ENCODE results near the gene MKNK2. TPM values are rescaled to one million over a fixed set of nuclear protein-coding genes. Genes with fewer than 3 reads are reported as not detected.
"Not testable (repeated sequence)": the region's sequence is repeated elsewhere in the genome, so short reads cannot be mapped to it uniquely, and the experiment has no call there.

Gene MKNK2
- total RNA-seq, 2 donors from 2014 or later, result 90.3 to 107 TPM

DNA sequence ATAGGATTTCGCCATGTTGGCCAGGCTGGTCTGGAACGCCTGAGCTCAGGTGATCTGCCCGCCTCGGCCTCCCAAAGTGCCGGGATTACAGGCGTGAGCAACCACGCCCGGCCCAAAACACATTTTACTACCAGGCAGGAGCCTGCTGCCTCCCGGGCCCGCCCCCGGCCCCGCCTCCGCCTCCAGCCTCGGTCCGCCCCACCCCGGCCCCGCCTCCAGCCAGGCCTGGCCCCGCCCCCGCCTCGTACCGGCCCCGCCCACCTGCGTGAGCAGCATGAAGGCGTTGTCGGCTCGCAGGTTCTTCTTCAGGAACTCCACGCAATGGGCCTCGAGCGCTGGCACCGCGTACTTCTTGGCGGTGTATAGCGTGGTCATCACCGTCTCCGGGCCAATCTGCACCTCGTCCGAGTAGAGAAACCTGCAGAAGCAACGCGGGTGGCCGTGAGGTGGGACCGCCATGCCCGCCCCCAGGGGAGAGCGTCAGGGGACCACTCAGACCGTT is 58.2 kb downstream of the MKNK2 start:
- no peak overlapping the region for H3K4me3 ChIP-seq
- TF ChIP-seq CTCF (IDR thresholded peaks at IDR 0.05), result no peak

DNA sequence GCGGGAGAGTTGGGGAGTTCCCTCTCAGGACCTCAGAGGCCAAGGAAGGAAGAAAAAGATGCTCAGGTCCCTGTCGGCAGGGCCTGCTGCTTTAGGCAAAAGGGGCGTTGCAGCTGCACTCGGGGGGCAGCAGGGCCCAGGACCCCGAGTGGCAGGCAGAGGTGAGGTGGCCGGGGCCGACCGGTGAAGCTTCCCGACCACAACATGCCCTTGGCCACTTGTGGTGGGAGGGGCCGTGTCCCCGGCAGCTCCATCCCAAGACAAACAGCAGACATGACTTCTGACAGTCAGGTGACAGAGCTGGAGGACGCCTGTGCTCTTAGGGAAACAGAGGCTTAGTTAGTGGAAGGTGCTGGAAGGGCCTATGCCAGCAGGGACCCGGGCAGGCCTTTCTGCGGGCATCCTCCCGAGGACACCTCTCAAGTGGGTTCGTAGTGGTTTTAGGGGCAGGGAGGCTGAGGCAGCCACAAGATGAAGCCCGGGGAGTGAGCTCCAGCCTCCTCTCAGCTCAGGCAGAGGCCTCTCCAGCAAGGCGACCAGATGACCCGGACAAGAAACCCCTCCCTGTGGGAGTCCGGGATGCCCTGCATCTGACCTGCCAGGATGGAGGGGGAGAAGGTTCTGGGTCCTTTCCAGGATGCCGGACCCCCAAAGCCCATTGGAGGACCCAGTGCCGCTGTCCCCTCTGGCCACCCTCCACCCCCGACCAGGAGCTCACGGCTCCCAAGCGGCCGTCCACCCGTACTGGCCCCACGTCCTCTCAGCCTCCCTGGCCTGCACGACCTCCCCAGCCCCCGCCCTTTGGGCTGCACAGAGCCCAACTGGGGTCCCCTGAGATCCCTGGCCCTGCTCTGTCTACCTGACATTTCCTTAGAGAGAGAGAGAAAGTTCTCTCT is 59.8 kb downstream of the MKNK2 start:
- H3K36me3 ChIP-seq, result peaks cover 56% of the 10 kb centered on the region
- H3K4me3 ChIP-seq, result no peak overlapping the region
- H3K27ac ChIP-seq, result no peak overlapping the region
- TF ChIP-seq CTCF (IDR thresholded peaks at IDR 0.05), result no peak
- no peaks in the 10 kb centered on the region for H3K27me3 ChIP-seq
- H3K4me1 ChIP-seq, result no peaks in the 10 kb centered on the region
- DNase-seq (ENCODE audit: low spot score), result no peak
- no peaks in the 10 kb centered on the region for H3K9me3 ChIP-seq

More for the DNA sequence above, 58.2 kb downstream of the MKNK2 start:
- Histone ChIP-seq H3K27me3 (no peaks in the 10 kb centered on the region), H3K9me3 (no peaks in the 10 kb centered on the region), H3K4me1 (no peaks in the 10 kb centered on the region), H3K27ac (no peak overlapping the region), H3K36me3 (peaks cover 48% of the 10 kb centered on the region)
- DNase-seq (ENCODE audit: low spot score), result no peak

GRCh38 chr19:1990230-1991017 is 60.6 kb downstream of the MKNK2 start:
- Histone ChIP-seq H3K27me3 (no peaks in the 10 kb centered on the region), H3K27ac (no peak overlapping the region), H3K4me1 (no peaks in the 10 kb centered on the region), H3K9me3 (no peaks in the 10 kb centered on the region), H3K4me3 (no peak overlapping the region), H3K36me3 (peaks cover 58% of the 10 kb centered on the region)
- no peak for DNase-seq (ENCODE audit: low spot score)
- no peak for TF ChIP-seq CTCF (IDR thresholded peaks at IDR 0.05)

DNA sequence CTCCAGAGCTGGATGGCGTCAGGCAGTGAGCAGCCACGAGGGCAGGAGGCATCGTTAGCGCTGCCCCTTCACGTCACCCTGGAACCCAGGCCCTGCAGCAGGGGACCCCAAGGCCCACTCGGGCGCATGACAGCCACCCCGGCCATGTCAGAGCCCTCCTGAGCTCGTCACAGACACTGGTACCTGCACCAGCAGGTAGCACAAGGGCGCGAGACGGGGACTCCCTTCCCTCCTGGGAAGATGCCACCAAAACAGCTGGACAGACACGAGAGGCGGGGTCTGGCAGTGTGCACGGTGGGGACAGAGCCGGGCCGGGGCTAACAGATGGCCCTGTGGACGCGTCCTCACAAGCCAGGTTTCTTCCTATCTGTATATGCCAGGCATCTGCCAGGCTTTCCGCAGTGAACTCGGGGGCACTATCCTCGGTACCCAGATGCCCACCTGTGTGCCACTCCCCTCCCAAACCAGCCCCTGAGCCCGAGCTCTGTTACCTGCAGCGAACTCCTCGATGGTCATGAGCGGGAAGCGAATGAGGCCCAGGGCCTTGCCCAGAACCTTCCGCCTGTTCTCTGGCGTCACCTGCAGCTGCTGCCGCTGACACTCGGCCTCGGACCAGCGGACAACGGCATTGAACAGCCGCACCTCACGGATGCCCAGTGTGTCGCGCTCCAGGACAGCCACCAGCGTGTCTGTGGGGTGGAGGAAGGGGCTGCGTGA is 61.4 kb downstream of the MKNK2 start:
- H3K27ac ChIP-seq, result no peak overlapping the region
- no peak overlapping the region for H3K4me3 ChIP-seq
- H3K27me3 ChIP-seq, result no peaks in the 10 kb centered on the region
- TF ChIP-seq CTCF (IDR thresholded peaks at IDR 0.05), result no peak
- H3K36me3 ChIP-seq, result peaks cover 61% of the 10 kb centered on the region
- DNase-seq (ENCODE audit: low spot score), result no peak
- H3K4me1 ChIP-seq, result no peaks in the 10 kb centered on the region
- no peaks in the 10 kb centered on the region for H3K9me3 ChIP-seq

DNA sequence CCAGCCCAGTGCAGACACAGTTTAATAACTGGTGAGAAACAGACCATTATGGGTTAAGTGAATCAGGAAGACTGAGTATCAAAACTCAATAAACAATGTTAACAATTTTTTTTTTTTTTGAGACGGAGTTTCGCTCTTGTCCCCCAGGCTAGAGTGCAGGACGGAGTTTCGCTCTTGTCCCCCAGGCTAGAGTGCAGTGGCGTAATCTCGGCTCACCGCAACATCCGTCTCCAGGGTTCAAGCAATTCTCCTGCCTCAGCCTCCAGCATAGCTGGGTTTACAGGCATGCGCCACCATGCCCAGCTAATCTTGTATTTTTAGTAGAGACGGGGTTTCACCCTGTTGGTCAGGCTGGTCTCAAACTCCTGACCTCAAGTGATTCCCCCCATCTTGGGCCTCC is 62.6 kb downstream of the MKNK2 start:
- not testable (repeated sequence) for H3K4me3 ChIP-seq; H3K27me3 ChIP-seq; H3K27ac ChIP-seq; DNase-seq (ENCODE audit: low spot score); H3K9me3 ChIP-seq; H3K4me1 ChIP-seq
- peaks cover 61% of the 10 kb centered on the region for H3K36me3 ChIP-seq

Other genes starting within 250 kb of the MKNK2 start
- gene ATP8B3, start 239.0 kb downstream of the MKNK2 start, total RNA-seq, result under 1 TPM; 0.51 to 0.74 TPM
- gene REXO1, start 202.8 kb downstream of the MKNK2 start, total RNA-seq, result 10 to 100 TPM in 1 of 2 donors, 1 to 10 TPM in 1; 9.6 to 12.1 TPM
- gene KLF16, start 187.7 kb downstream of the MKNK2 start, total RNA-seq, result 1 to 10 TPM; 4.4 to 5.6 TPM
- gene ABHD17A, start 165.7 kb downstream of the MKNK2 start, total RNA-seq, result 10 to 100 TPM; 92.6 to 99.5 TPM
- 1 to 10 TPM; 1.7 to 4.0 TPM for gene ADAT3, start 145.8 kb downstream of the MKNK2 start, total RNA-seq
- gene SCAMP4, start 145.8 kb downstream of the MKNK2 start, total RNA-seq, result 10 to 100 TPM; 35.0 to 42.1 TPM
- 10 to 100 TPM; 29.0 to 35.8 TPM for gene CSNK1G2, start 110.1 kb downstream of the MKNK2 start, total RNA-seq
- gene BTBD2, start 35.5 kb downstream of the MKNK2 start, total RNA-seq, result 10 to 100 TPM; 54.8 to 55.9 TPM
- 10 to 100 TPM; 19.7 to 29.4 TPM for gene MOB3A, start 45.1 kb upstream of the MKNK2 start, total RNA-seq
- 1 to 10 TPM in 1 of 2 donors, under 1 TPM in 1; 0.67 to 1.4 TPM for gene IZUMO4, start 45.7 kb upstream of the MKNK2 start, total RNA-seq
- 10 to 100 TPM; 82.7 to 95.8 TPM for gene AP3D1, start 100.3 kb upstream of the MKNK2 start, total RNA-seq
- gene DOT1L, start 112.7 kb upstream of the MKNK2 start, total RNA-seq, result 10 to 100 TPM in 1 of 2 donors, 1 to 10 TPM in 1; 6.7 to 10.3 TPM
- gene PLEKHJ1, start 185.1 kb upstream of the MKNK2 start, total RNA-seq, result 10 to 100 TPM; 44.1 to 53.0 TPM
- gene SF3A2, start 185.6 kb upstream of the MKNK2 start, total RNA-seq, result 10 to 100 TPM; 17.3 to 30.4 TPM
- gene AMH, start 198.1 kb upstream of the MKNK2 start, total RNA-seq, result under 1 TPM in 1 of 2 donors, not detected in 1; 0.98 TPM
- gene JSRP1, start 205.2 kb upstream of the MKNK2 start, total RNA-seq, result under 1 TPM in 1 of 2 donors, not detected in 1; 0.39 TPM
- 1 to 10 TPM; 1.5 to 1.9 TPM for gene PEAK3, start 230.9 kb upstream of the MKNK2 start, total RNA-seq